Osteocyte (in vitro differentiated cells): ENCODE data around the gene HGFAC. TPM values are rescaled to one million over a fixed set of nuclear protein-coding genes. Genes with fewer than 3 reads are reported as not detected.

Experiments used
- DNase-seq: peaks from one replicate; pipeline ENCODE4 v3.0.0; 2021; ENCODE audit warnings: mixed read lengths; ENCODE audit not compliant: unreplicated experiment; ENCODE audit errors: extremely low spot score
- H3K27ac Mint-ChIP-seq: one replicate; pipeline ENCODE4 v1.8.0; 2021; ENCODE audit warnings: mild to moderate bottlenecking, mixed read lengths; ENCODE audit not compliant: unreplicated experiment
- H3K27me3 Mint-ChIP-seq: one replicate; pipeline ENCODE4 v1.8.0; 2021; ENCODE audit warnings: mixed read lengths; ENCODE audit not compliant: unreplicated experiment
- H3K36me3 Mint-ChIP-seq: one replicate; pipeline ENCODE4 v1.8.0; 2021; ENCODE audit warnings: mixed read lengths; ENCODE audit not compliant: unreplicated experiment
- H3K4me1 Mint-ChIP-seq: one replicate; pipeline ENCODE4 v1.8.0; 2021; ENCODE audit warnings: mixed read lengths; ENCODE audit not compliant: unreplicated experiment
- H3K4me3 Mint-ChIP-seq: one replicate; pipeline ENCODE4 v1.8.0; 2021; ENCODE audit warnings: mild to moderate bottlenecking, moderate library complexity, mixed read lengths; ENCODE audit not compliant: unreplicated experiment
- H3K9me3 Mint-ChIP-seq: one replicate; pipeline ENCODE4 v1.8.0; 2021; ENCODE audit warnings: mixed read lengths; ENCODE audit not compliant: unreplicated experiment
- CTCF ChIP-seq: fragments of 200-600 bp; sonication (generic); IDR thresholded peaks from 2 replicates; pipeline ENCODE4 v1.5.0; 2021; ENCODE audit warnings: antibody characterized with exemption, mild to moderate bottlenecking, moderate library complexity
- total RNA-seq: library from RNA; stranded (reverse); gene quantifications from 2 replicates; pipeline ENCODE4 v1.2.1, GENCODE V29; 2021

The HGFAC gene
- total RNA-seq, 1 donor from 2014 or later = 0.54 TPM

- no peak for DNase-seq
- no peaks in the 10 kb centered on the region for H3K9me3 Mint-ChIP-seq
- H3K4me1 Mint-ChIP-seq = peaks cover 2% of the 10 kb centered on the region
- H3K27ac Mint-ChIP-seq = no peak overlapping the region
- peaks cover 17% of the 10 kb centered on the region for H3K27me3 Mint-ChIP-seq
- TF ChIP-seq CTCF = no peak
- H3K36me3 Mint-ChIP-seq = no peaks in the 10 kb centered on the region
- no peak overlapping the region for H3K4me3 Mint-ChIP-seq
These were observed 45.1 kb downstream of the HGFAC start for GRCh38 chr4:3486541-3487540.

GRCh38 chr4:3487861-3488260 is 46.1 kb downstream of the HGFAC start:
- Mint-ChIP-seq H3K4me3 (no peak overlapping the region), H3K27ac (no peak overlapping the region)

GRCh38 chr4:3488820-3489219 is 47.1 kb downstream of the HGFAC start:
- H3K4me3 Mint-ChIP-seq = no peak overlapping the region
- H3K27me3 Mint-ChIP-seq = peaks cover 21% of the 10 kb centered on the region
- no peak for DNase-seq
- peaks cover 4% of the 10 kb centered on the region for H3K4me1 Mint-ChIP-seq
- no peak overlapping the region for H3K27ac Mint-ChIP-seq
- no peaks in the 10 kb centered on the region for H3K36me3 Mint-ChIP-seq
- TF ChIP-seq CTCF = no peak
- no peaks in the 10 kb centered on the region for H3K9me3 Mint-ChIP-seq

More at GRCh38 chr4:3487861-3488260, 46.1 kb downstream of the HGFAC start:
- H3K27me3 Mint-ChIP-seq = peaks cover 21% of the 10 kb centered on the region
- DNase-seq = no peak
- H3K9me3 Mint-ChIP-seq = no peaks in the 10 kb centered on the region
- TF ChIP-seq CTCF = no peak
- H3K4me1 Mint-ChIP-seq = peaks cover 4% of the 10 kb centered on the region
- no peaks in the 10 kb centered on the region for H3K36me3 Mint-ChIP-seq

- Mint-ChIP-seq H3K4me3 (no peak overlapping the region), H3K27me3 (peaks cover 21% of the 10 kb centered on the region), H3K27ac (no peak overlapping the region), H3K9me3 (no peaks in the 10 kb centered on the region), H3K36me3 (no peaks in the 10 kb centered on the region), H3K4me1 (peaks cover 4% of the 10 kb centered on the region)
- TF ChIP-seq CTCF = no peak
- no peak for DNase-seq
These were observed 47.7 kb downstream of the HGFAC start for GRCh38 chr4:3489451-3489962.

- Mint-ChIP-seq H3K4me3 (no peak overlapping the region), H3K27ac (no peak overlapping the region), H3K36me3 (no peaks in the 10 kb centered on the region), H3K27me3 (peaks cover 19% of the 10 kb centered on the region), H3K9me3 (no peaks in the 10 kb centered on the region), H3K4me1 (peaks cover 1% of the 10 kb centered on the region)
- TF ChIP-seq CTCF = no peak
- DNase-seq = no peak
These were observed 50.1 kb downstream of the HGFAC start for GRCh38 chr4:3491681-3492405.
